Activated CD4-positive, alpha-beta T cell treated with anti-CD3 and anti-CD28 coated beads, Interleukin-2, Interleukin-6, amounts not matched to agents 100 ng/mL and 50 ng/mL, durations not matched to agents 16 hours and 8 hours (primary cell): ENCODE results near the gene PLEKHM3.
"Not testable (repeated sequence)": the region's sequence is repeated elsewhere in the genome, so short reads cannot be mapped to it uniquely, and the experiment has no call there.

Experiments used
- DNase-seq: peaks from one replicate; pipeline ENCODE4 v3.0.0-alpha.2; 2020

PLEKHM3 gene

GRCh38 chr2:207914716-207915115 lies 110.6 kb downstream of the PLEKHM3 start:
- DNase-seq = no peak

DNA sequence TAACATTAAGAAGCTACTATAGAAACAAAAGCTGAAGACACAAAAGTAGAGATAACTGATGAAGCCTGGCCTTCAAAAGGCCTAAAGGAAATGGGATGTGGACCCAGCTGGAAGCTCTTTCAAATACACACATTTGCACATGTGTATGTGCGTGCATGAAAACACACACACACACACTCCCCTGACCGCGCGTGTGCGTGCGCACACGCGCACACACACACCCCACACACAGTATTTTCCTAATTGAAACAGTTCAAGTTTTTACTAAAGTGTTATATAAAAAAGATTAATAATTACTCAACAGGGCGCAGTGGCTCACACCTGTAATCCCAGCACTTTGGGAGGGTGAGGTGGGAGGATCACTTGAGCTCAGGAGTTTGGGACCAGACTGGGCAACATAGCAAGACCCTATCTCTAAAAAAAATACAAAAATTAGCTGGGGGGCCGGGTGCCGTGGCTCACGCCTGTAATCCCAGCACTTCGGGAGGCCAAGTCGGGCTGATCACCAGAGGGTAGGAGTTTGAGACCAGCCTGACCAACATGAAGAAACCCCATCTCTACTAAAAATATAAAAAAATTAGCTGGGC lies 111.5 kb downstream of the PLEKHM3 start:
- no peak for DNase-seq

DNA sequence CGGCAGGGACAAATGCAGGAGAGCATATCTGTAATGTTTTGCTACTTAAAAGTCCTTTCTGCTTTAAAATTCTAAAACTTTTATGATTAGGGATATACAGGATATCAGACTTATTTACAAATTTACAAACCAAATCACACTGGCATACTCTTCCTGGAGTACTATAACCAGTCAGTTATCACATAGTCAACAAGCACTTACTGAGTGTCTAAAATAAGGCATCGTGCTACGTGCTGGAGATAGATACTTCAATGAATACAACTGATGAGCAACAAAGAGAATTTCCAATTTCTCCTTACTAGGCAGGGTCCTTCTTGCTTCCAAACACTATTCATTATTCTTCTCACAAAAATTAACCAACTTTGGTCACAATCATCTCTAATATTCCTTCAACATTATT lies 113.5 kb downstream of the PLEKHM3 start:
- no peak for DNase-seq

GRCh38 chr2:207911215-207911614 lies 114.1 kb downstream of the PLEKHM3 start:
- DNase-seq = no peak

- not testable (repeated sequence) for DNase-seq
Measured at GRCh38 chr2:207906495-207906894, 118.8 kb downstream of the PLEKHM3 start.

DNA sequence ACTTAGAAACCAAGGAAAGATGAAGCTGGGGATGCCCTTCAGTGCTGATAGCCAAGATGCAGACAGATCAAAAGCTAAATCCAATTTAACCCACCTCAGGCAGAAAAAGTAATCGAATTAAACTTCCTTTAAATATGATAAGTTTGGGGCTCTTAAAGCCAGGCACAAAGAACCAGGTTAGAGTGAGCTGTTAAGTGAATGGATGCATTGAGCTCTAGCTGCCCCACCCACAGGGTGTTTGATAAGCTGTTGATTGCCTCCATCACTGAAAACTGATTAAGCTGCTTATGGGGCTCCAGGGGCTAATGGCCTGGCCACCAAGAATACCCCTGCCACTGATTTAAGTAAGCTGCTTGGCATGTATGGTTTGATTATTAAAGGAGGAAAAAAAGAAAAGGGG lies 119.8 kb downstream of the PLEKHM3 start:
- DNase-seq = no peak

GRCh38 chr2:207903236-207903635 lies 122.1 kb downstream of the PLEKHM3 start:
- no peak for DNase-seq

- DNase-seq = no peak
Measured at GRCh38 chr2:207902821-207903220, 122.5 kb downstream of the PLEKHM3 start.

GRCh38 chr2:207901829-207902228 lies 123.5 kb downstream of the PLEKHM3 start:
- no peak for DNase-seq

DNA sequence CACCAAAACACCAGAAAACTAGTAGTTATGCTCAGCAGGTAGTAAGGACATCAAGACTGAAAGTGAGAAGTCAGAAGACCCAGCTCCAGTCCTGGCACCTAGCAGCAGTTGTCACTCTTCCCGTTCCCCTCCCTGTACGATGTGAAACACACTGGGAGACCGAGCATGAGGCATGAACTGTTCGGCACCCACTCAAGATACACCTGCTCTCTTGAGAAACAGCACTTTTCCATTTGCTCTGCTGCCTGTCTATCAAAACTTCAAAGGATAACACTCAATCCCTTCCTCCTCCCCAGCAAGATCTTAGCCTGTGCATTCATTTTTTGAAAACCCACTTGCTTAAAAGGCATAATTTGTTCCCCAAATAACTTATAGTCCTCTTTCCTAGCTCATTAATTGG lies 123.9 kb downstream of the PLEKHM3 start:
- no peak for DNase-seq

DNA sequence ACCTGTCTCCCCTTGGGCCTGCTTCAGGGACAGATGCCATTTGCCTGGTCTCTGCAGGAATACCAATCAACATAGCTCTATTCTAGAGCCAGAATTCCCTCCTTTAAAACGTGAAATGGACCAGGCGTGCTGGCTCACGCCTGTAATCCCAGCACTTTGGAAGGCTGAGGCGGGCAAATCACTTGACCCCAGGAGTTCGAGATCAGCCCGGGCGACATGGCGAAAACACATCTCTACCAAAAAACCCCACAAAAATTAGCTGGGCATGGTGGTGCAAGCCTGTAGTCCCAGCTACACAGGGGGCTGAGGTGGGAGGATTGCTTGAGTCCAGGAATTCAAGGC lies 127.0 kb downstream of the PLEKHM3 start:
- no peak for DNase-seq

DNA sequence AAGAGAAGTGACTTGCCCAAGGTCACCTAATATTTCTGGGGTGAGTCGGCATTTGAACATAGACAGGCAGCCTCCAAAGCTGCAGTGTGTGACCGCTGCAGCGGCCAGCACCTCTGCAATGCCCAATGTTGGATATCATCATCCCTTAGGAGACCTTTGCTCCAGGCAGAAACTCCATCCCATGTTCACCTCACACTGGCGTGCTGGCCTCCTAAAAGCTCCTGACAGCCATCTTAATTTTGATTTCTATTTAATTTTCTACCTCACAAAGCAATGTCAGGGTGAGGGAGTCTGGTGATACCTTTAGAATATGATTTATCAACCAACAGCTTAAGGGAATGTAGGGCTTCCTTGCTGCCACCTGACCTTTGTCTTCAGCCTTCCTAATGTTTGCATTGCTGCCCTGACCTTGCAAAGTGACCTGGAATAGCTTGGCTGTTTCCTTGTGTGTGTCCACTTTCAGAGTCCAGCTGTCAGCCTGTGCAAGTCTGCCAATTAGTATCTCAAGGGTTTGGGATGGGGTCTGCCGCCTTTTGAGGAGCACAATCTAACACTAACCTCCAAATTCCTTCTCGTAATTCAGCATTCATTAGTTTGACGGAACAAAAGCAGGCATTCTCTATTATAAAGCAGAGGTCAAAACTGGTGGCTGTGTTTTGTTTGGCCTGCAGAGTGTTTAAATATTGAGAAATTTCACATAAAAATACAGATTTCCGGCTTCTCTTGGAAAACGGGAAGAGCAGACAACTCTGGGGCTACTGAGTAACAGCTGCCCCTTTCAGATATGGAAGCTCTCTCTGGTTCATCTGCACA lies 127.6 kb downstream of the PLEKHM3 start:
- DNase-seq = no peak

DNA sequence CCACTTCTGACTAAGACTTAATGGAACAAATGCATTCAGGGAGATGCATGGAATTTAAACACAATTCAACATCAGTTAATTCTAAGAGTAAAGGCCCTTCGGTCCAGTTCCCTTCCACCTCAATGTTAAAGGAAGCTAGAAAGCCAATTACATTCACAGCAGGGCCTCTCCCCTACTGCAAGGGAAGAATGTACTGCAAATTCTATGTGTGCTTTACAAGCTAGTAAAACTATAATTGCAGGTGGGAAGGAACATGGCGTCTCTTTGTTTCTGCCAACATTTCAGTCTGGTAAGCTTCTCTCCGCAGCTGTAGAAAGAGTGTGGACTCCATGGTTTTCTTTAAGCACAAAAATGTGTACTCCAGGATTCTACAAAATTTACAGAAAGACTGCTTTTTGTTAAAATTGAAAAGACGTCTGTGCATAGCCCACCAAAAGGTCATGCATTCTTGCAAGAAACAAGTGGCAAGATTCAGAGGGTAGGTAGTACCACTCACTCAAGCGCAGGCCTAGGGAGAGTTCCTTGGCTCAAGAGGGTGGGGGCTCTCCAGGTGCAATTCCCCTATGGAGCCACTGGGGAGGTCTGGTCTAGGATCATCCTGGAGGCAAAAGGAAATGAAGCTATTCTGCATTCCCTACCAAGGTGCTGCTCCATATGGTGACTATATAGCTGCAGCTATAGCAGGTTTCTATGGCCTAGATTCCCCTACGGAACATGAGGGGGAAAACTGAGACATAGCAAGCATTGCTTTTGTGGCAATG lies 128.6 kb downstream of the PLEKHM3 start:
- DNase-seq = no peak

DNA sequence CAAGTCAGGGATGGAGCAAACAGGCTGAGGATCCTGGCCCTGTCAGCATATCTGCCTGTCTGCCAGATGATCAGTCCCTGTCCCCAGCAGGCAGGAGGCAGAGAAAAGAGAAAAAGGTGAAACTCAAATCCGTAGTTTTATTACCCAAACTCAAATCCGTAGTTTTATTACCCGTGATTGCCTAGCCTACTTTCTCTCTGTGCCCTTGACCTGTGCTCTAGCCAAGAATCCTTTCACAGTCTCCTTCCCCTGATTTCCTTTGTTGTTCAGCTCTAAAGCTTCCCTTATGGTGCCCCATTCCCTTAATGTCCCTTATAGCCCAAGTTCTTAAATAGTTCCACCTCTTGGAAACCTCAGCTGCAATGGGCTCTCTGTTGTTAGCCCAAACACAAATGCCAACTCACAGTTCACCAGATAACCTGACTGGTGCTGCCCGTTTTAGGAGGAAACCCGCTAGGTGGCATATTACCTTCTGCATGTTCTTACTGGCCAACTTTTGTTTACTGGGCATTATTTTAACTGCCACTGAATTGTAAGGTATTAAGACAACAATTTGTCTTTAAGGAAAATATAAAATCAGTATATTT lies 130.0 kb downstream of the PLEKHM3 start:
- DNase-seq = no peak

DNA sequence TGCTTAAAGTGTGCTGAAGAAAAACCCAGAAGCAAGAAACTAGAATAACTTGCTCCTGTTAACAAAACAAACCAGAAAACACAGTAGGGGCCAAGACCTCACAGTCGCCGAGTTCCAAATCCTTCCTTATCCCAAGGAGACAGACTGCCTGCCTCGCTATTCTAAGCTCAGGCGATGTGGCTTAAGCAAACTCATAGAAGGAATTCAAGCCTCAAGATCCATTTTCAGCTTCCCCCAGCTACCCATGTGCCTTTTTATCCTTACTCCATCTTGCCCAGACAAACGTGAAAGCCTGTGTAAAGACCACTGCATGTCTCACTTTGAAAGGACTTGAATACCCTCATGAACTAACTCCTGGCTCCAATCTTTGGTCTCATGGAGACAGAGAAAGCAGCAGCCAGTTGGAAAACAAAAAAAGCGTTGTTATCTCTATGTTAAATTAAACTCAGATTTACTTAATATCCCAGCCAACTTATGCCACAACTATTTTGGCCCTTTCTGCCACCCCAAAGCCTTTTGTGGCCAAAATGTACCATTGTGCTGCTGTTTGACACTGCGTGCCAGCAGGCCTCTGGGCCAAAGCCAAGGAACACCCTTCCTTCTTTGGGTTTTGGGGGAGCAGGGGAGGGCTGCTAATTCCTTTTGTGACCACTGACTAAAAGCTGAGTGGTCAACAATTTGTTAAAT lies 132.5 kb downstream of the PLEKHM3 start:
- no peak for DNase-seq

GRCh38 chr2:207891086-207891844 lies 134.1 kb downstream of the PLEKHM3 start:
- no peak for DNase-seq

- no peak for DNase-seq
Measured at GRCh38 chr2:207887500-207887899, 137.8 kb downstream of the PLEKHM3 start.

DNA sequence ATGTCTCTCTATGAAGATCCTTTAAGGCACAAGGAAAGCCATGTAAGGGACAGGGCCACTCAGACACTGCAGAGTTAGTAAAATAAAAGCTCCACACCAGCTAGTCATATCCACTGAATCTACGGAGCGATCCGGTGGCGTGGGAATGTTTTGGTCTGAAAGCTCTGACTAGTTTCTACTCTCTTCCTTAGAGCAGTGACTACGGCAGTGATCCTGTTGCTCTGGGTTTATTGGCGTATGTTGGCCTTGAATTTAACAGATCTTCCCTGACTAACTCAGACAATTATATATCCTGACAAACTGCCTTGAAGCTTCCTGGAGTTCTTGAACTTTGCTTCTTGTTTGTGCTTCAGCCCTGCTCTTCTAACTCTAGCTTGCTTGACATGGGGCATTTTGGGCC lies 140.3 kb downstream of the PLEKHM3 start:
- no peak for DNase-seq

GRCh38 chr2:207884127-207884526 lies 141.2 kb downstream of the PLEKHM3 start:
- DNase-seq = no peak

DNA sequence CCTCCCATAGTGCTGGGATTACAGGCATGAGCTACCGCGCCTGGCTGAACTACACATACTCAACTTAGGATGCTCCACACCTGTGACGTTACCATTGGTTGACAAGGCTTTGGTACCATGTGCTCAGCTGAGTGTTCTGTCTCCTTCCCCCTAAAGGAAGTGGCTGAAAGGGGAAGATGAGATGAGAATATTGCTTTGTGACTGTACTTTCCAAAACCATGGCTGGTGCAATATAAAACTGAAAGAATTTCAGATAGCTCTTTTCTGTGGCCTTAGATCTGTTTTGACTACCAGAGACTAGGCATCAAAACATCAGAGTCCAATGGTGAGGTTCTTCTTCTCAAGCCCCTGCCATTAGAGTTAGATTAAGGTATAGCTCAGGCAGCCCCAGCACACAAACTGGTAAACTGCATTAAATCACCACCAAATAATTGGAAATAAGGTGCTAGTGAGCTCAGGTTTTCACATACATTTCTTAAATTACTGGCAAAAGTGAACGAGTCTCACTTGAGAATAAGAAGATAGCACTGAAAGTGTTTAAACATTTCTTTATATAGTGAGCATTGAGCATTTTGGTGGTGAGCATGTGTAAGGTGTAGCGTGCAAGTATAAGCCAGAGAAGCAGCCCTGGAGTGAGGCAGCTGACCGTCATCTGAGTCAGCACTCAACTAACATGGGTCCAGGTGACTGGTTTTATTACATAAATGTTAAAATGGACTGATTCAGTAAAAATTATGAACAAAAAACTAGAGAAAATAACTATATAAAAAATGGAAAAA lies 142.1 kb downstream of the PLEKHM3 start:
- DNase-seq = peak; percentile 3

- no peak for DNase-seq
Measured at GRCh38 chr2:207881902-207882301, 143.4 kb downstream of the PLEKHM3 start.
